ENCODE data around the gene CFDP1. TPM values are rescaled to one million over a fixed set of nuclear protein-coding genes. Genes with fewer than 3 reads are reported as not detected.

Gene CFDP1
- total and polyA plus RNA-seq, 4 experiments from 2014 or later = 37.1 to 42.4 (median 41.9) TPM

DNA sequence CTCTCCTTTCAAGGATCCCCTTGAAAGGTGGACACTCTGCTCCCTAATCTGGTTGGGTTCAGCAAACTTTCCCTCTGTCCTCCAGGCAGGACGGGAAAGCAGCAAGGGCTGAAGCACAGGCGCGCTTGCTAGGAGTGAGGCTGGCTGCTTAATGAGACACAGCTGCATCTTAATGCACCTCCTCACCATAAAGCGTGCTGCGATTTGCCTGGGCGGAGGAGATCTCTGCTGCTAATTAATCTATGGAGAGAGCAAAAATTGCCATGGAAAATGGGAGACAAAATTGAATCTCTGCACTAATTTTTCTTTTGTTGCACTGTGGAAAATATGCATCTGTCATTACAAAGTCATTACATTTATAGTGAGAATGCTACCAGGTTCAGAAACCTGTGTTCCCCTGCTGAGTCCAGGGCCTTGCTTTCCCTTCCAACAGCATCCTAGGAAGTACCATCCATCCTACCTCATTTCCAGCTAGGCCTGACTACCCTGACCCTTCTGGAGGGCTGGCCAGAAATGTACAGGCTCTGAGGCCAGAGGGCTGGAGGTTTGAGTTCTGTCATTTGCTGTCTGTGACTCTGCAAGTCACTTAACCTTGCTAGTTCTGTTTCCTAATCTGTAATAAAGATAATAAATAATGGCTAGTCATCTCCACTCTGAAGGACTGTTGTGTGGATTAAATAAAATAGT is 138.4 kb downstream of the CFDP1 start:
- CTCF ChIA-PET (ENCODE audit: partially characterized antibody) = no interaction called here

GRCh38 chr16:75293772-75294171 is 139.5 kb downstream of the CFDP1 start:
- Histone ChIP-seq H3K4me1 (ENCODE audit: insufficient read depth, low read length) (peaks cover 6% of the 10 kb centered on the region), H3K4me3 (ENCODE audit: low read length in 2 of 2) (no peak overlapping the region), H3K27ac (ENCODE audit: low read depth, low read length) (no peak overlapping the region), H3K36me3 (ENCODE audit: insufficient read depth, low read length) (peaks cover 14% of the 10 kb centered on the region), H3K27me3 (ENCODE audit: insufficient read depth, low read length) (no peaks in the 10 kb centered on the region), H3K9me3 (ENCODE audit: control insufficient read depth in 1 of 2, low read length in 2 of 2) (no peaks in the 10 kb centered on the region)
- DNase-seq = no peak
- Mint-ChIP-seq H3K27ac (peak overlapping the region in 1 of 7 donors; percentile 30), H3K4me3 (no peak overlapping the region), H3K36me3 (peaks cover 55 to 65% of the 10 kb centered on the region in 2 donors), H3K27me3 (peaks cover 0 to 1% of the 10 kb centered on the region in 2 donors), H3K4me1 (peaks cover 4 to 8% (median 6%) of the 10 kb centered on the region in 4 donors), H3K9me3 (no peaks in the 10 kb centered on the region)
- intact Hi-C loops (cut with micrococcal nuclease) = no loop called here
- ChIA-PET CTCF (ENCODE audit: partially characterized antibody) (no interaction called here), POLR2A (ENCODE audit: partially characterized antibody) (no interaction called here)

More for the DNA sequence above, 138.4 kb downstream of the CFDP1 start:
- Mint-ChIP-seq H3K27me3 (no peaks in the 10 kb centered on the region), H3K4me3 (no peak overlapping the region), H3K4me1 (peaks cover 0 to 6% (median 0%) of the 10 kb centered on the region in 4 donors), H3K27ac (no peak overlapping the region), H3K36me3 (peaks cover 62 to 73% of the 10 kb centered on the region in 2 donors), H3K9me3 (no peaks in the 10 kb centered on the region)
- H3K9me3 ChIP-seq (ENCODE audit: control insufficient read depth in 1 of 2, low read length in 2 of 2) = no peaks in the 10 kb centered on the region
- POLR2A ChIA-PET (ENCODE audit: partially characterized antibody) = no interaction called here
- H3K36me3 ChIP-seq (ENCODE audit: insufficient read depth, low read length) = peaks cover 14% of the 10 kb centered on the region
- H3K4me1 ChIP-seq (ENCODE audit: insufficient read depth, low read length) = no peaks in the 10 kb centered on the region
- H3K4me3 ChIP-seq (ENCODE audit: low read length in 2 of 2) = no peak overlapping the region
- no peak for DNase-seq
- no peaks in the 10 kb centered on the region for H3K27me3 ChIP-seq (ENCODE audit: insufficient read depth, low read length)
- no peak overlapping the region for H3K27ac ChIP-seq (ENCODE audit: low read depth, low read length)
- intact Hi-C loops (cut with micrococcal nuclease) = no loop called here

DNA sequence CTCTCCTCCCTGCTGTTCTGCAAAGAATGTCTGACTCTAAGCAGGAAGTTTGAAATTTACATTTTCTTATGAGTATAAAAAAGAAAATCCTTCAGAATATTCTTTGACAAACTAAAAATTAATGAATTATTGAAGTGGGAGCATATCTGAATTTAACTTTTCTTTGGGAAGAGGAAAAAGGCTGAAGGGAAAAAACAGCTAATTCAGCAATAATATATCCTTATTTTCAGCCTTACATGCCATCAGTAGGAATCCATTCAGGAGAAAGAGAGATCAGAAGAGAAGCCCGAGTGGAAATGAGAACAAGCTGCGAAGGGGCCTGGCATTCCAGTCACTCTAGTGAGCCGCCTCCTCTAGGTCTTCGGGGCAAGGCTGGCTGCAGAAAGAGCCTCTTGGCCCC is 140.1 kb downstream of the CFDP1 start:
- Mint-ChIP-seq H3K9me3 (no peaks in the 10 kb centered on the region), H3K36me3 (peaks cover 57 to 63% of the 10 kb centered on the region in 2 donors), H3K4me3 (no peak overlapping the region), H3K27ac (peak overlapping the region in 1 of 7 donors; percentile 54), H3K4me1 (peaks cover 10 to 14% (median 12%) of the 10 kb centered on the region in 4 donors), H3K27me3 (peaks cover 0 to 6% of the 10 kb centered on the region in 2 donors)
- H3K27ac ChIP-seq (ENCODE audit: low read depth, low read length) = no peak overlapping the region
- no peak overlapping the region for H3K4me3 ChIP-seq (ENCODE audit: low read length in 2 of 2)
- H3K36me3 ChIP-seq (ENCODE audit: insufficient read depth, low read length) = peaks cover 14% of the 10 kb centered on the region
- intact Hi-C loops (cut with micrococcal nuclease) = no loop called here
- H3K4me1 ChIP-seq (ENCODE audit: insufficient read depth, low read length) = peaks cover 12% of the 10 kb centered on the region
- ChIA-PET CTCF (ENCODE audit: partially characterized antibody) (interaction anchor here (0.8 to 1.2 kb wide), 2 partner anchors 60 to 92 kb away, joined by 4 to 9 read pairs; no protein-coding TSS in a partner anchor), POLR2A (ENCODE audit: partially characterized antibody) (interaction anchor here (0.7 kb wide), 1 partner anchor 12 kb away, joined by 3 read pairs; no protein-coding TSS in a partner anchor)
- no peaks in the 10 kb centered on the region for H3K27me3 ChIP-seq (ENCODE audit: insufficient read depth, low read length)
- H3K9me3 ChIP-seq (ENCODE audit: control insufficient read depth in 1 of 2, low read length in 2 of 2) = no peaks in the 10 kb centered on the region
- no peak for DNase-seq

GRCh38 chr16:75292691-75293090 is 140.6 kb downstream of the CFDP1 start:
- Mint-ChIP-seq H3K4me1 (peaks cover 12 to 15% (median 14%) of the 10 kb centered on the region in 4 donors), H3K27me3 (peaks cover 0 to 6% of the 10 kb centered on the region in 2 donors), H3K36me3 (peaks cover 52 to 58% of the 10 kb centered on the region in 2 donors), H3K9me3 (no peaks in the 10 kb centered on the region), H3K4me3 (no peak overlapping the region), H3K27ac (no peak overlapping the region)
- intact Hi-C loops (cut with micrococcal nuclease) = no loop called here
- H3K27ac ChIP-seq (ENCODE audit: low read depth, low read length) = no peak overlapping the region
- ChIA-PET POLR2A (ENCODE audit: partially characterized antibody) (interaction anchor here (0.7 kb wide), 1 partner anchor 13 kb away, joined by 3 read pairs; no protein-coding TSS in a partner anchor), CTCF (ENCODE audit: partially characterized antibody) (interaction anchor here (0.8 to 1.2 kb wide), 2 partner anchors 59 to 93 kb away, joined by 4 to 9 read pairs; no protein-coding TSS in a partner anchor)
- no peak for DNase-seq
- H3K36me3 ChIP-seq (ENCODE audit: insufficient read depth, low read length) = peaks cover 14% of the 10 kb centered on the region
- peaks cover 17% of the 10 kb centered on the region for H3K4me1 ChIP-seq (ENCODE audit: insufficient read depth, low read length)
- H3K9me3 ChIP-seq (ENCODE audit: control insufficient read depth in 1 of 2, low read length in 2 of 2) = no peaks in the 10 kb centered on the region
- H3K27me3 ChIP-seq (ENCODE audit: insufficient read depth, low read length) = no peaks in the 10 kb centered on the region
- no peak overlapping the region for H3K4me3 ChIP-seq (ENCODE audit: low read length in 2 of 2)

GRCh38 chr16:75289189-75289588 is 144.1 kb downstream of the CFDP1 start:
- Histone ChIP-seq H3K9me3 (ENCODE audit: control insufficient read depth in 1 of 2, low read length in 2 of 2) (no peaks in the 10 kb centered on the region), H3K27me3 (ENCODE audit: insufficient read depth, low read length) (no peaks in the 10 kb centered on the region), H3K4me3 (ENCODE audit: low read length in 2 of 2) (no peak overlapping the region), H3K4me1 (ENCODE audit: insufficient read depth, low read length) (peaks cover 18% of the 10 kb centered on the region), H3K27ac (ENCODE audit: low read depth, low read length) (no peak overlapping the region), H3K36me3 (ENCODE audit: insufficient read depth, low read length) (peaks cover 14% of the 10 kb centered on the region)
- H3K4me3 Mint-ChIP-seq = peak overlapping the region in 2 of 8 donors; percentile 37 to 82
- peaks cover 12 to 20% (median 15%) of the 10 kb centered on the region in 4 donors for H3K4me1 Mint-ChIP-seq
- H3K36me3 Mint-ChIP-seq = peaks cover 32 to 47% of the 10 kb centered on the region in 2 donors
- no peak for DNase-seq
- peak overlapping the region in 2 of 7 donors; percentile 68 to 92 for H3K27ac Mint-ChIP-seq
- intact Hi-C loops (cut with micrococcal nuclease) = no loop called here
- peaks cover 0 to 6% of the 10 kb centered on the region in 2 donors for H3K27me3 Mint-ChIP-seq
- ChIA-PET POLR2A (ENCODE audit: partially characterized antibody) (no interaction called here), CTCF (ENCODE audit: partially characterized antibody) (interaction anchor here (2.2 kb wide), 1 partner anchor 56 kb away, joined by 7 read pairs; no protein-coding TSS in a partner anchor)
- no peaks in the 10 kb centered on the region for H3K9me3 Mint-ChIP-seq

DNA sequence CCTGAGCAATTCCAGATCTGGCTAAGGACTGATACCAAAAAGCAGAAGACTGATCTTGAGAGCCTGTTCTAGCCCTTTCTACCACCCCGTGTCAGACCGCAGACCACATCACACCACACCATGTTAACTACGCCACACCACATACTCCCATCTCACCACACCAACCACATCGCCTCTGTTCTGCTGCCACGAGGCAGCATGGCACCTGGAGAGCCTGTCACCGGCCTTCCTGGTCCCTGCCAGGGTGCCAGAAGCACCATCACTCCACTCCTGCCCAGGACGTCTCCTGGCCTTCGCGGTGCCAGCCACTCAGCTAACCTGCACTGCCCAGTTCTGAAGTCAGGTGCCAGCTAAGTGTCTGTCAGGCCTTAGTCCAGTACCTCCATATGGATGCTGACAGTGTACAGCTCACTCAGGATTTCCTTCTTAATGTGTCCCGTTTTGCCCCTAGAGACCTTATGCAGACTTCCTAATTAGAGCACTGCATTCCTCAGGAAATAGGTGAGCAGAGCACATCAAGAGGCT is 144.6 kb downstream of the CFDP1 start:
- CTCF ChIA-PET (ENCODE audit: partially characterized antibody) = interaction anchor here (2.2 kb wide), 1 partner anchor 55 kb away, joined by 7 read pairs; no protein-coding TSS in a partner anchor
- intact Hi-C loops (cut with micrococcal nuclease) = no loop called here
- POLR2A ChIA-PET (ENCODE audit: partially characterized antibody) = no interaction called here

DNA sequence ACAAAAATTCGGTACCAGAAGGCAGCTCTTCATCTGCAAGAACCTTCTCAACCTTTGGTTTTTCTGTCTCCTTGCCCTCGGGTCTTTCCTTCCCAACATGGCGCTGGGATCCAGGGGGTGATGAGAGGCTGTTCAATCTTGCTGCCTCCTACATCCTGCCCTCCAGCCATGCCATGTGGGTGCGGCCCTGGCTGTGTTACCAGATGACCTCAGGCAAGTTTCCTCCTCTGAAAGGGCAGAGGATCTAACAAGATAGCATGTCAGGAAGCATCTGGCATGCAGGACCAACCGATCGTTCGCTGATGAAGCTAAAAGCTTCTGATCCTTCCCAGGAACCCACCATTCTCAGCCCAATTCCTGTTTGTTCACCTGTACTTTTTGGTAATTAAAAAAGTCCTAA is 145.1 kb downstream of the CFDP1 start:
- Mint-ChIP-seq H3K4me3 (peak overlapping the region in 7 of 8 donors; percentile 37 to 82 (median 69)), H3K9me3 (no peaks in the 10 kb centered on the region), H3K27me3 (peaks cover 0 to 6% of the 10 kb centered on the region in 2 donors), H3K36me3 (peaks cover 27 to 37% of the 10 kb centered on the region in 2 donors), H3K4me1 (peaks cover 12 to 20% (median 15%) of the 10 kb centered on the region in 4 donors), H3K27ac (peak overlapping the region in 5 of 7 donors; percentile 12 to 93 (median 68))
- CTCF ChIA-PET (ENCODE audit: partially characterized antibody) = interaction anchor here (2.2 kb wide), 1 partner anchor 55 kb away, joined by 7 read pairs; no protein-coding TSS in a partner anchor
- Histone ChIP-seq H3K27ac (ENCODE audit: low read depth, low read length) (no peak overlapping the region), H3K27me3 (ENCODE audit: insufficient read depth, low read length) (no peaks in the 10 kb centered on the region), H3K36me3 (ENCODE audit: insufficient read depth, low read length) (peaks cover 14% of the 10 kb centered on the region), H3K4me3 (ENCODE audit: low read length in 2 of 2) (no peak overlapping the region), H3K4me1 (ENCODE audit: insufficient read depth, low read length) (peaks cover 18% of the 10 kb centered on the region), H3K9me3 (ENCODE audit: control insufficient read depth in 1 of 2, low read length in 2 of 2) (no peaks in the 10 kb centered on the region)
- DNase-seq = no peak
- POLR2A ChIA-PET (ENCODE audit: partially characterized antibody) = no interaction called here
- intact Hi-C loops (cut with micrococcal nuclease) = no loop called here

More for the DNA sequence above, 144.6 kb downstream of the CFDP1 start:
- Mint-ChIP-seq H3K9me3 (no peaks in the 10 kb centered on the region), H3K27me3 (peaks cover 0 to 6% of the 10 kb centered on the region in 2 donors), H3K4me3 (peak overlapping the region in 7 of 8 donors; percentile 37 to 82 (median 69)), H3K36me3 (peaks cover 28 to 41% of the 10 kb centered on the region in 2 donors), H3K4me1 (peaks cover 12 to 20% (median 15%) of the 10 kb centered on the region in 4 donors), H3K27ac (peak overlapping the region in 6 of 7 donors; percentile 12 to 93 (median 60))
- Histone ChIP-seq H3K36me3 (ENCODE audit: insufficient read depth, low read length) (peaks cover 14% of the 10 kb centered on the region), H3K27ac (ENCODE audit: low read depth, low read length) (no peak overlapping the region), H3K4me3 (ENCODE audit: low read length in 2 of 2) (no peak overlapping the region), H3K9me3 (ENCODE audit: control insufficient read depth in 1 of 2, low read length in 2 of 2) (no peaks in the 10 kb centered on the region), H3K27me3 (ENCODE audit: insufficient read depth, low read length) (no peaks in the 10 kb centered on the region), H3K4me1 (ENCODE audit: insufficient read depth, low read length) (peaks cover 18% of the 10 kb centered on the region)
- peak; percentile 70 to 79 (median 75) for DNase-seq
